Measurements from ENCODE around the gene ZBTB20. TPM values are rescaled to one million over a fixed set of nuclear protein-coding genes. Genes with fewer than 3 reads are reported as not detected.
A peak's percentile ranks its signal among the peaks of the same experiment; 100 is the strongest.

The ZBTB20 gene
- total RNA-seq, 2 donors from 2014 or later = 111 to 189 TPM

- H3K9me3 ChIP-seq = no peaks in the 10 kb centered on the region
- intact Hi-C loops (cut with DNase I) = no loop called here
- no peaks in the 10 kb centered on the region for H3K4me1 ChIP-seq (replicated peaks)
- no peak for DNase-seq (ENCODE audit: low spot score)
- no peak overlapping the region for H3K4me3 ChIP-seq
- no peak overlapping the region for H3K27ac ChIP-seq
- no peaks in the 10 kb centered on the region for H3K36me3 ChIP-seq
- no peaks in the 10 kb centered on the region for H3K27me3 ChIP-seq (replicated peaks; ENCODE audit: insufficient read depth)
- no peak for TF ChIP-seq POLR2AphosphoS5 (IDR thresholded peaks at IDR 0.05)
- TF ChIP-seq CTCF (IDR thresholded peaks at IDR 0.05) = no peak
- TF ChIP-seq POLR2A (IDR thresholded peaks at IDR 0.05) = no peak
- 88% methylated on average over 2 of the region's 2 CpGs for WGBS
Observed at GRCh38 chr3:114538211-114538610, 608.9 kb downstream of the ZBTB20 start.

GRCh38 chr3:114528517-114528916 lies 618.6 kb downstream of the ZBTB20 start:
- WGBS = 97% methylated on average over 3 of the region's 3 CpGs
- Histone ChIP-seq H3K27ac (no peak overlapping the region), H3K4me3 (no peak overlapping the region), H3K4me1 (replicated peaks) (no peaks in the 10 kb centered on the region), H3K9me3 (no peaks in the 10 kb centered on the region), H3K27me3 (replicated peaks; ENCODE audit: insufficient read depth) (no peaks in the 10 kb centered on the region), H3K36me3 (no peaks in the 10 kb centered on the region)
- DNase-seq (ENCODE audit: low spot score) = no peak
- TF ChIP-seq CTCF (IDR thresholded peaks at IDR 0.05) = no peak
- no peak for TF ChIP-seq POLR2AphosphoS5 (IDR thresholded peaks at IDR 0.05)
- TF ChIP-seq POLR2A (IDR thresholded peaks at IDR 0.05) = no peak
- intact Hi-C loops (cut with DNase I) = no loop called here

- TF ChIP-seq CTCF (IDR thresholded peaks at IDR 0.05) (peak in 2 of 4 experiments; percentile 10 to 20), POLR2AphosphoS5 (IDR thresholded peaks at IDR 0.05) (no peak), POLR2A (IDR thresholded peaks at IDR 0.05) (no peak)
- H3K9me3 ChIP-seq = no peaks in the 10 kb centered on the region
- H3K27ac ChIP-seq = no peak overlapping the region
- no peaks in the 10 kb centered on the region for H3K4me1 ChIP-seq (replicated peaks)
- no peak overlapping the region for H3K4me3 ChIP-seq
- DNase-seq (ENCODE audit: low spot score) = no peak
- intact Hi-C loops (cut with DNase I) = no loop called here
- no peaks in the 10 kb centered on the region for H3K36me3 ChIP-seq
- 50% methylated on average over 1 of the region's 1 CpG for WGBS
- H3K27me3 ChIP-seq (replicated peaks; ENCODE audit: insufficient read depth) = no peaks in the 10 kb centered on the region
Observed at GRCh38 chr3:114527036-114527644, 619.9 kb downstream of the ZBTB20 start.

GRCh38 chr3:114525278-114525677 lies 621.8 kb downstream of the ZBTB20 start:
- H3K9me3 ChIP-seq = no peaks in the 10 kb centered on the region
- no peaks in the 10 kb centered on the region for H3K4me1 ChIP-seq (replicated peaks)
- intact Hi-C loops (cut with DNase I) = no loop called here
- no peak overlapping the region for H3K27ac ChIP-seq
- TF ChIP-seq POLR2A (IDR thresholded peaks at IDR 0.05) (no peak), CTCF (IDR thresholded peaks at IDR 0.05) (no peak), POLR2AphosphoS5 (IDR thresholded peaks at IDR 0.05) (no peak)
- no peak for DNase-seq (ENCODE audit: low spot score)
- no peaks in the 10 kb centered on the region for H3K27me3 ChIP-seq (replicated peaks; ENCODE audit: insufficient read depth)
- no peaks in the 10 kb centered on the region for H3K36me3 ChIP-seq
- 98% methylated on average over 2 of the region's 2 CpGs for WGBS
- no peak overlapping the region for H3K4me3 ChIP-seq

GRCh38 chr3:114519415-114519814 lies 627.7 kb downstream of the ZBTB20 start:
- 21% methylated on average over 3 of the region's 3 CpGs for WGBS
- no peak overlapping the region for H3K27ac ChIP-seq
- peak; percentile 9 for DNase-seq (ENCODE audit: low spot score)

More at GRCh38 chr3:114519415-114519814, 627.7 kb downstream of the ZBTB20 start:
- H3K4me3 ChIP-seq = no peak overlapping the region
- H3K9me3 ChIP-seq = no peaks in the 10 kb centered on the region
- H3K4me1 ChIP-seq (replicated peaks) = no peaks in the 10 kb centered on the region
- no peaks in the 10 kb centered on the region for H3K27me3 ChIP-seq (replicated peaks; ENCODE audit: insufficient read depth)
- intact Hi-C loops (cut with DNase I) = no loop called here
- H3K36me3 ChIP-seq = no peaks in the 10 kb centered on the region
- TF ChIP-seq POLR2AphosphoS5 (IDR thresholded peaks at IDR 0.05) (no peak), POLR2A (IDR thresholded peaks at IDR 0.05) (no peak), CTCF (IDR thresholded peaks at IDR 0.05) (no peak)
